Measurements from ENCODE around the gene GPX3. TPM values are rescaled to one million over a fixed set of nuclear protein-coding genes. Genes with fewer than 3 reads are reported as not detected.

Gene GPX3
- total RNA-seq, 2 experiments from 2014 or later = not detected

DNA sequence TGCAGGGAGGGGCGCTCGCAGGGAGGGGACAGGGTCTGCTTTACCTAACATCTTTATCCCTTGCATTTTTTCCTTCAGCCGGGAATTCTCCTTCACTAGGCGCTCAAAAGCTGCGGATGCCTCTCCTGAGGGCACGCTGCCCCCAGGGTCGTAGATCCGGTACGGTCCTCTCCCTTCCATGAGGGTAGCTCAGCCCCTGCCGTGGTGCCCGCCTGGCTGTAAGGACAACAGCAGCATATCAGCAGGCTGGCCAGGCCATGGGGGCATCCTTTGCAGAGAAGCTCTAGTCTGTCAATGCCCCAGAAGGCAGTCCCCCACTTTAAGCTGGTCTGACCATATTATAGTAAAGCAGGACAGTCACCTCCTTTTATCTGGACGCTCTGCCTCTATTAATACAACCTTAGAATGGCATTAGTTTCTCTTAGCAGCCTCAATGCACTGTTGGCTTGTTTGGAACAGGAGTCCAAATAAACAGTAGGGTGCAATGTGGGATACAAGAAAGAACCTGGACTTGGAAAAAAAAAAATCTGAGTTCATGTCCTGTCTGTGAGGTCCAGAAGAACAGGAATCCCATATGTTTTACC, 44.6 kb downstream of the GPX3 start:
- Mint-ChIP-seq H3K9me3 (ENCODE audit: insufficient read depth) (no peaks in the 10 kb centered on the region), H3K4me3 (no peak overlapping the region), H3K4me1 (ENCODE audit: low read depth) (peaks cover 64% of the 10 kb centered on the region), H3K27me3 (ENCODE audit: low read depth) (no peaks in the 10 kb centered on the region), H3K27ac (no peak overlapping the region), H3K36me3 (ENCODE audit: low read depth) (peaks cover 66% of the 10 kb centered on the region)
- DNase-seq = no peak
- POLR2A ChIA-PET = interaction anchor here (0.7 to 0.9 kb wide), 2 partner anchors 14 to 19 kb away, joined by 3 to 6 read pairs; no protein-coding TSS in a partner anchor
- CTCF ChIA-PET = interaction anchor here (1.4 to 2.2 kb wide), 5 partner anchors 13 to 100 kb away, joined by 3 to 13 read pairs (median 4); no protein-coding TSS in a partner anchor
- no peak for ATAC-seq

DNA sequence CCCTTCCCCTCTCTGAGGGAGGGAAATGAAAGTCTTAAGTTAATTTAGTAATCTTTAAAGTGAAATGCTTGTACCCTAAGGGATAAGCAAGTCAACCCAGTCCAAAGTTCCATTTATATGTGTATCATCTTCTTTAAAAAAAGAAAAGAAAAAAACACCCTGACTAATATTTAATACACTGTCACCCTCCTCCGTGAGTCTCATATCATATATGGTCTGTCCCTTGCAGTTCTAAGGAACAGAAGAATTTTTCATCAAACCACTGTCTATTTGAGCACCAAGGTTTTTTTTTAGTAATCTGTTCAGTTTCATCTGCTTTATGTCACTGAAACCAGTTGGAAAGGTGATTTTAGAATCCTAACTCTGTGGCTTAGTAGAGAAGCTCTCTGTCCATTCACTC, 45.2 kb downstream of the GPX3 start:
- Mint-ChIP-seq H3K27me3 (ENCODE audit: low read depth) (no peaks in the 10 kb centered on the region), H3K4me1 (ENCODE audit: low read depth) (peaks cover 64% of the 10 kb centered on the region), H3K9me3 (ENCODE audit: insufficient read depth) (no peaks in the 10 kb centered on the region), H3K4me3 (no peak overlapping the region), H3K36me3 (ENCODE audit: low read depth) (peaks cover 63% of the 10 kb centered on the region), H3K27ac (peak overlapping the region; percentile 48)
- ATAC-seq (no peak), DNase-seq (no peak)
- CTCF ChIA-PET = interaction anchor here (0.6 to 2.2 kb wide), 7 partner anchors 14 to 252 kb away, joined by 3 to 13 read pairs (median 4); no protein-coding TSS in a partner anchor
- POLR2A ChIA-PET = interaction anchor here (0.7 to 0.9 kb wide), 2 partner anchors 13 to 18 kb away, joined by 3 to 6 read pairs; no protein-coding TSS in a partner anchor

DNA sequence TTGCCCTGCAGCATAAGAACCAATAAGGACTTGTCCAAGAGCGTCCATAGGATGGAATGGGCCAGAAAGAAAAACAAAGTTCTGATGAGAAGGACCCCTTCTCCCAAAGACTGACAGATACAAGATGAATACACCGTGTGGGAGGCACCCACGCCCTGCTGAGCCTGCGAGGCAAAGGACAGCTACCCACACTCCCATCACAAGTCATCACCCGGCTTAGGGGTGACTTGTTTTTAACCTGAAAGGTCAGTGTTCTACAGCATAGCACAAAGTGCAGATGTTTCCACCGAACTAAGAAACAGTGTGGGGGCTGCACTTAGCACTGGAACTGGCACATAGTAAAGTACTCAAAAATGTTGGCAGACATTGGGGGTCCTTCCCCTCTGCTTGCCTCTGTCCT, 46.5 kb downstream of the GPX3 start:
- CTCF ChIA-PET = interaction anchor here (2.2 to 9.8 kb wide), 2 partner anchors 17 to 48 kb away, joined by 13 to 67 read pairs; no protein-coding TSS in a partner anchor
- Mint-ChIP-seq H3K4me3 (no peak overlapping the region), H3K4me1 (ENCODE audit: low read depth) (peaks cover 70% of the 10 kb centered on the region), H3K9me3 (ENCODE audit: insufficient read depth) (no peaks in the 10 kb centered on the region), H3K27me3 (ENCODE audit: low read depth) (no peaks in the 10 kb centered on the region), H3K27ac (no peak overlapping the region), H3K36me3 (ENCODE audit: low read depth) (peaks cover 51% of the 10 kb centered on the region)
- POLR2A ChIA-PET = no interaction called here
- DNase-seq (no peak), ATAC-seq (no peak)

DNA sequence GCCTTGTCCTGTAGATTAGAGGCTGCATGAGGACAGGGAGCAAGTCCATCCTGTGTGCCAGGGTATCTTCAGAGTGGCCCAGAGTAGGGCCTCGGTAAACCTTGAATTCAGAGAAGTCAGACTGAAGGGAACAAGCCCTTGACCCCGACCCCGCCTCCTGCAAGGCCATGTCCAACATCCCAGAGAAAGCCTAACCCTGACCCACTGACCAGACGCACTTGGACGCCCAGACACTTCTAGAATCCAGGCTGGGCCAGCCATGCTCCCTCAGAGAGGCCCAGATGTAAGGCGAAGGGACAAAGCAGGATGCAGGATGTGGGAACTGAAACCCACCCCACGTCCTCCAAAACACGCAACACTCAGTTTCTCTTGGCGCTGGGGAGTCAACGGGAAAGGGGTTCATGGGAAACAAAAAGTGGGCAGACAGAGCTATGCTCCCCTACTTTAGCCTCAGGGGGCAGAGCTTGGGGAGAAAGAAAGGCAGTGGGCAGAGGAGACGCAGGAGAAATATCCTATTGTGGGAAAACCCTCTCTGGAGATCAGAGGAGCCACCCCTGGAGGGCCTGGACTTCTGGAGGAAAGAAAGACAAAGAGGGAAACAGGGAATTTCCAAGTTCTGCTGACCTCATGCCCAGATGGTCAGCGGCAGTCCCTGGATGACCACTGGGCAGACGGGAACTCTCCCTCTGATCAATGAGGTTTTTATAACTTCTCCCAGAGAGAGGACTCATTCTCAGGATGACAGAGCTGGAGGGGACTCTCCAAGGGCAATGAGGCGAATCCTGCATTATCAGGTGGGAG, 47.4 kb downstream of the GPX3 start:
- ATAC-seq (no peak), DNase-seq (no peak)
- H3K27ac Mint-ChIP-seq = peak overlapping the region; percentile 77
- H3K4me3 Mint-ChIP-seq = no peak overlapping the region
- peaks cover 56% of the 10 kb centered on the region for H3K36me3 Mint-ChIP-seq (ENCODE audit: low read depth)
- no peaks in the 10 kb centered on the region for H3K9me3 Mint-ChIP-seq (ENCODE audit: insufficient read depth)
- H3K4me1 Mint-ChIP-seq (ENCODE audit: low read depth) = peaks cover 74% of the 10 kb centered on the region
- ChIA-PET CTCF (interaction anchor here (1.0 to 9.8 kb wide), 5 partner anchors 15 to 97 kb away, joined by 3 to 67 read pairs (median 6); no protein-coding TSS in a partner anchor), POLR2A (interaction anchor here (1.3 to 1.6 kb wide), 3 partner anchors 12 to 30 kb away, joined by 3 to 5 read pairs (median 4); no protein-coding TSS in a partner anchor)
- no peaks in the 10 kb centered on the region for H3K27me3 Mint-ChIP-seq (ENCODE audit: low read depth)

DNA sequence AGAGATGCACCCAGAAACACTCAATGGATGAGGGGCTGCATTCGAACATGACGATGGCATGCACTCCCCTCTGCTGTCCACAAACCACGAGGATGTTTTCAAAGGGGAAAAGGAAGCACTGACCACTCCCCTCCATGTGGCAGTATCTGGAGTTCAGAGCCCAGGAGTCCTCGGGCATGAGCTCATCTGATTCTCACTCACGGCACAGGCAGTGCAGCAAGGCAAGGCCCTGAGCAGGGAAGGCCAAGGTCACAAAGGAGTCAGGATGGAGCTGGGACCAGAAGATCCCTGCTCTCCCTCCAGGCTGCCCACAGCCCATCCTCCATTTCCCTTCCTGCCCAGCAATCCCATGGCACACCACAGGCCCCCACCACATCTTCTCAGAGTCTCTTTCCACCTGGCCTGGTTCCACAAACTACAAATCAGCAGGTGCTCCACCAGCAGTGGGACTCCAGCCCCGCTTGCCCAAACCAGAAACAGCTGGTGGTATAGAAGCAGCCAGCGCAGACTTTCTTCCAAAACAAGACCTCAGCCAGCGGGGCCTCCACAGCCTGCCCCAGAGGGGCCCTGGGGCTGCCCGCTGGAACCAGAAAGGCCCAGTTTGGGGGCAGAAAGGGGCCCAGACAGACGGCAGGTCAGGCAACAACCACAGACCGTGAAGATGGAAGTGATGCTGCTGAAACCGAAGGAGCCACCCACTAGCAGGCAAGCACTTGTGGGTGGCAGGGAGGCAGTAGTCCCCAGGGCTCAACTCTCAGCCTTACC, 48.2 kb downstream of the GPX3 start:
- ChIA-PET CTCF (interaction anchor here (0.7 to 9.8 kb wide), 7 partner anchors 14 to 96 kb away, joined by 3 to 67 read pairs (median 6); no protein-coding TSS in a partner anchor), POLR2A (interaction anchor here (0.6 to 1.6 kb wide), 5 partner anchors 11 to 42 kb away, joined by 3 to 5 read pairs (median 4); no protein-coding TSS in a partner anchor)
- DNase-seq = no peak
- Mint-ChIP-seq H3K27me3 (ENCODE audit: low read depth) (no peaks in the 10 kb centered on the region), H3K4me3 (peak overlapping the region; percentile 28), H3K27ac (peak overlapping the region; percentile 77), H3K36me3 (ENCODE audit: low read depth) (peaks cover 57% of the 10 kb centered on the region), H3K9me3 (ENCODE audit: insufficient read depth) (no peaks in the 10 kb centered on the region), H3K4me1 (ENCODE audit: low read depth) (peaks cover 70% of the 10 kb centered on the region)
- peak; percentile 66 for ATAC-seq

DNA sequence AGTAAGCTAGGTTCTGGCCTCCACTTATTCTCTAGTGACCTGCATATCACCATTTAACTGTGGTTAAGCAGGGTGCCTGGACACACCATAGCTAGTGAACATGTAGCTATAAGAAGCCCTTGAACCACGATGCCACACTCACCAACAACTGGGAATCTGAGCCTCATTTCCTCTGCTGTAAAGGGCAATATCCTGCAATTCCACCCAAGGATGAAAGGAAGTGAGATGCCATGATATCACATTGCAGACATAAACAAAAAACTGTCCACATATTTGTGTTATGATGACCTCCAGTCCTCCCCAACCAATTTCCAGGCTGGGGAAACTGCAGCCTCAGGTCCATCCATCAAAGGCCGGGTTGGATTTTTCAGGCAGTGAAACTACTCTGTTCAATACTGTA, 50.1 kb downstream of the GPX3 start:
- POLR2A ChIA-PET = no interaction called here
- no peak overlapping the region for H3K27ac Mint-ChIP-seq
- peaks cover 69% of the 10 kb centered on the region for H3K36me3 Mint-ChIP-seq (ENCODE audit: low read depth)

DNA sequence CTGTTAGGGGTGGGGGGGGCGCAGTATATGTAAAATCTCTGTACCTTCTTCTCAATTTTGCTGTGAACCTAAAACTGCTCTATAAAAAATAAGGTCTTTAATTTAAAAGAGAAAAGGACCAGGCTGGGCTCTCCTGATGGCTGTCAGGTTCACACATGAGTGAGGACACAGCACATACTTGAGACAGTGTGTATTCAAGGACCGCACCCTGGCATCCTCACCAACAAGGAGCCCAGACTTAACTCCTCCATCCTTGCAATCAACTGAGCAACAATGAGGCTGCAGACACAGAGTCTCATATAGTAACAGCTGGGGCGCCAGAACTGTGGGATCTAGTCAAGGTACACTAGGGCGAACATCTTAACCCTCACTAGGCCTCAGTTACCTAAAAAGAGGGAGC, 50.6 kb downstream of the GPX3 start:
- ChIA-PET CTCF (interaction anchor here (6.6 to 9.8 kb wide), 2 partner anchors 21 to 44 kb away, joined by 43 to 67 read pairs; no protein-coding TSS in a partner anchor), POLR2A (interaction anchor here (0.7 kb wide), 1 partner anchor 28 kb away, joined by 3 read pairs; no protein-coding TSS in a partner anchor)
- Mint-ChIP-seq H3K27me3 (ENCODE audit: low read depth) (no peaks in the 10 kb centered on the region), H3K36me3 (ENCODE audit: low read depth) (peaks cover 73% of the 10 kb centered on the region), H3K4me1 (ENCODE audit: low read depth) (peaks cover 69% of the 10 kb centered on the region), H3K9me3 (ENCODE audit: insufficient read depth) (no peaks in the 10 kb centered on the region), H3K27ac (no peak overlapping the region), H3K4me3 (no peak overlapping the region)
- ATAC-seq (no peak), DNase-seq (no peak)

More for the DNA sequence above, 50.1 kb downstream of the GPX3 start:
- CTCF ChIA-PET = interaction anchor here (1.4 to 9.8 kb wide), 3 partner anchors 21 to 94 kb away, joined by 3 to 67 read pairs (median 43); no protein-coding TSS in a partner anchor
- ATAC-seq (no peak), DNase-seq (no peak)
- H3K9me3 Mint-ChIP-seq (ENCODE audit: insufficient read depth) = no peaks in the 10 kb centered on the region
- H3K4me1 Mint-ChIP-seq (ENCODE audit: low read depth) = peaks cover 67% of the 10 kb centered on the region
- no peaks in the 10 kb centered on the region for H3K27me3 Mint-ChIP-seq (ENCODE audit: low read depth)
- no peak overlapping the region for H3K4me3 Mint-ChIP-seq

DNA sequence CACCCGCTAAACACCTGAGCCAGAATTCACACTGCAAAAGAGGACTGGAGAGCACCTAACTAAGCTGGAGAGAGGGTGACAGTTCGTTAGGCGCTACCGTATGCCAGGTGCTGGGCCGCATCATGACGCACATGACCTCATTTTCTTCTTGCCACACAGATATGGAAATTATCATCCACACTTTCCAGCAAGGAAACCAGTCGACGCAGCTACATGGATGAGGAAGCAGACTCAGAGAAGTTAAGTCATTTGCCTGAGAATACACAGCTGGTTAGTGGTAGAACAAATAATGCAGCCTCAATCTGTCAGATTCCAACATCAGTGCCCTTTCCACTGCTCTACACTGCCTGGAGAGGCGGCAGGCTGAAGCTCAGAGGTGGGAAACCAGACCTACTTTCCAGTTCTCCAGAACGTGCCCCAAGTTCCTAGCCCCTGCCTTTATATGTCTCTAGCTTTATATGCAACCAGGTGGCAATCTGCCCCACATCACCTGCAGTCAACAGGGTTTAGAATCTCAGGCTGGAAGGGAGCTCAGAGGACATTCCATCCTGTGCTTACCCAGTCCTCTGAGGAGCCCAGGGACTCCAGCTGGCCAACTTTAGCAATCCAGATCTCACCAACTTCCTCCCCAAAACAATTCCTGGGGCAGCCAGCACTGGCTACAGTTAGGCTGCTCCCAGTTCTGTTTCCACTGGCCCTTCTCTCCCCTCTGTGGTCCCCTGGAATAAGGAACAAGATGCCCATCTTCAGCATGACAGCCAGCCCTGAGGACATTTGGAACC, 51.6 kb downstream of the GPX3 start:
- Mint-ChIP-seq H3K9me3 (ENCODE audit: insufficient read depth) (no peaks in the 10 kb centered on the region), H3K4me3 (no peak overlapping the region), H3K27ac (peak overlapping the region; percentile 52), H3K36me3 (ENCODE audit: low read depth) (peaks cover 74% of the 10 kb centered on the region), H3K27me3 (ENCODE audit: low read depth) (no peaks in the 10 kb centered on the region), H3K4me1 (ENCODE audit: low read depth) (peaks cover 70% of the 10 kb centered on the region)
- ChIA-PET CTCF (interaction anchor here (6.6 to 9.8 kb wide), 2 partner anchors 22 to 43 kb away, joined by 43 to 67 read pairs; no protein-coding TSS in a partner anchor), POLR2A (interaction anchor here (1.0 kb wide), 1 partner anchor 10 kb away, joined by 3 read pairs; no protein-coding TSS in a partner anchor)
- no peak for DNase-seq
- ATAC-seq = no peak

DNA sequence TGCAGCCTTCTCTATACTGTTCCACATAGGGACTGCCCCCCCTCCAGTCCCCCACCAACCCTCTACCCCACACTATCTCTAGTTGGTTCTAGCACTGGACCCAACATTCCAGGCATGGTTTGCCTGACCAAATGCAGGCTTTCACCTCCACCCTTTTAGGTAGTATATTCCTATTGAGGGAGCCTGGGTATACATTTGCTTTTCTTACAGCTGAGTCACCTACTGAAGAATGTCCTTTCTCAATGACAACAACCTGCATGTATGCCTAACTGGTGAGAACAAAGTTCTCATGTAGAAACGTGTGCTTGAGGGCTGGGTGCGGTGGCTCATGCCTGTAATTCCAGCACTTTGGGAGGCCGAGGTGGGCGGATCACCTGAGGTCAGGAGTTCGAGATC, 52.2 kb downstream of the GPX3 start:
- Mint-ChIP-seq H3K4me3 (no peak overlapping the region), H3K36me3 (ENCODE audit: low read depth) (peaks cover 75% of the 10 kb centered on the region), H3K27me3 (ENCODE audit: low read depth) (no peaks in the 10 kb centered on the region), H3K27ac (peak overlapping the region; percentile 52), H3K4me1 (ENCODE audit: low read depth) (peaks cover 70% of the 10 kb centered on the region), H3K9me3 (ENCODE audit: insufficient read depth) (no peaks in the 10 kb centered on the region)
- ChIA-PET CTCF (interaction anchor here (6.6 to 9.8 kb wide), 2 partner anchors 23 to 42 kb away, joined by 43 to 67 read pairs; no protein-coding TSS in a partner anchor), POLR2A (interaction anchor here (1.0 kb wide), 1 partner anchor 10 kb away, joined by 3 read pairs; no protein-coding TSS in a partner anchor)
- ATAC-seq (no peak), DNase-seq (no peak)

DNA sequence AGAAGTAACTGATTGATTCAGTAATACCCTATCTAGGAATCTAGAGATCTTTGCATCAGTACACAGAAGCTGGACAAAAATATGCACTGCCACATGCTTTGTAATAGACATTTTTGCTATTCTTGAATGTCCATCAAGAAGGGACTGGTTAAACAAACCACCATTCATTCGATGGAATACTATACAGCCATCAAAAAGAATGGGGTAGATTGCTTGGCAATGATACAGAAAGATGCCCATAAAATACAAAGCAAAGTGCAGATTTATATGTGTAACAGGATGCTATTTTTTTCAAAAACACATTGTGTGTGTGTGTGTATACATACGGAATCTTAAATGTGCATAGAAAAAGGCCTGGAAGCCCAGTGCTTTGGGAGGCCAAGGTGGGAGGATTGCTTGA, 52.9 kb downstream of the GPX3 start:
- Mint-ChIP-seq H3K9me3 (ENCODE audit: insufficient read depth) (no peaks in the 10 kb centered on the region), H3K27me3 (ENCODE audit: low read depth) (no peaks in the 10 kb centered on the region), H3K4me1 (ENCODE audit: low read depth) (peaks cover 70% of the 10 kb centered on the region), H3K27ac (no peak overlapping the region), H3K36me3 (ENCODE audit: low read depth) (peaks cover 75% of the 10 kb centered on the region), H3K4me3 (no peak overlapping the region)
- ChIA-PET CTCF (interaction anchor here (6.6 to 9.8 kb wide), 2 partner anchors 23 to 42 kb away, joined by 43 to 67 read pairs; no protein-coding TSS in a partner anchor), POLR2A (interaction anchor here (1.8 kb wide), 1 partner anchor 17 kb away, joined by 6 read pairs; no protein-coding TSS in a partner anchor)
- DNase-seq (no peak), ATAC-seq (no peak)

Measured in activated CD8-positive, alpha-beta T cell treated with anti-CD3 and anti-CD28 coated beads, Interleukin-2, amount 10 ng/mL, durations not matched to agents 7 days and 5 days (primary cell).